WTC11 (cell line): ENCODE measurements around the gene EYS. TPM values are rescaled to one million over a fixed set of nuclear protein-coding genes. Genes with fewer than 3 reads are reported as not detected.

Source experiments
- ATAC-seq: fragments of 200-7000 bp; cut with Tn5 transposase; 2 replicates; pipeline ENCODE4 v1.10.0; 2021; ENCODE audit warnings: mild to moderate bottlenecking, moderate library complexity
- CTCF ChIA-PET: fragments of 300-600 bp; sonication (Branson Sonifier 250); formaldehyde crosslinking; loops from one replicate; lab custom pipeline; 2021; ENCODE audit warnings: antibody characterized with exemption; lab: Charles Lee
- POLR2A ChIA-PET: fragments of 350-600 bp; sonication (Branson Sonifier 250); formaldehyde crosslinking; loops from one replicate; lab custom pipeline; 2021; ENCODE audit warnings: antibody characterized with exemption; lab: Charles Lee
- DNase-seq: peaks from one replicate; pipeline ENCODE4 v3.0.0; 2021; ENCODE audit warnings: low spot score
- H3K27ac Mint-ChIP-seq: 2 replicates; pipeline ENCODE4 v1.8.0; 2021; ENCODE audit warnings: mixed read lengths
- H3K27me3 Mint-ChIP-seq: 2 replicates; pipeline ENCODE4 v1.8.0; 2021; ENCODE audit warnings: low read depth, mild to moderate bottlenecking, moderate library complexity, mixed read lengths
- H3K36me3 Mint-ChIP-seq: 2 replicates; pipeline ENCODE4 v1.8.0; 2021; ENCODE audit warnings: mixed read lengths
- H3K4me1 Mint-ChIP-seq: 2 replicates; pipeline ENCODE4 v1.8.0; 2022; ENCODE audit warnings: mixed read lengths
- H3K4me3 Mint-ChIP-seq: 2 replicates; pipeline ENCODE4 v1.8.0; 2021; ENCODE audit warnings: mild to moderate bottlenecking, moderate library complexity, mixed read lengths
- H3K9me3 Mint-ChIP-seq: 2 replicates; pipeline ENCODE4 v1.8.0; 2021; ENCODE audit warnings: mixed read lengths
- EMX1 ChIP-seq: fragments of 250-450 bp; sonication (Bioruptor Pico); IDR thresholded peaks from 2 replicates; pipeline ENCODE4 v1.8.0; 2021; ENCODE audit warnings: mild to moderate bottlenecking
- ETV6 ChIP-seq: sonication (generic); formaldehyde crosslinking; IDR thresholded peaks from 2 replicates; pipeline ENCODE4 v1.8.1; 2022; ENCODE audit warnings: mild to moderate bottlenecking, missing genetic modification reagents
- GABPB1 ChIP-seq: sonication (generic); formaldehyde crosslinking; IDR thresholded peaks from 2 replicates; pipeline ENCODE4 v1.8.1; 2023; ENCODE audit warnings: mild to moderate bottlenecking, missing genetic modification reagents
- NFE2L1 ChIP-seq: sonication (generic); formaldehyde crosslinking; IDR thresholded peaks from 2 replicates; pipeline ENCODE4 v1.8.1; 2023; ENCODE audit warnings: missing genetic modification reagents
- NR3C1 ChIP-seq: sonication (generic); formaldehyde crosslinking; conservative IDR thresholded peaks from 2 replicates; pipeline ENCODE4 v1.8.1; 2023; ENCODE audit warnings: low read depth, mild to moderate bottlenecking, missing genetic modification reagents
- OVOL2 ChIP-seq: fragments of 250-450 bp; sonication (Bioruptor Pico); IDR thresholded peaks from 2 replicates; pipeline ENCODE4 v1.9.0; 2021; ENCODE audit warnings: mild to moderate bottlenecking, borderline replicate concordance
- PREB ChIP-seq: sonication (generic); formaldehyde crosslinking; IDR thresholded peaks from 2 replicates; pipeline ENCODE4 v1.8.1; 2022; ENCODE audit warnings: mild to moderate bottlenecking, missing genetic modification reagents, moderate library complexity, borderline replicate concordance
- ZBTB21 ChIP-seq: sonication (generic); formaldehyde crosslinking; IDR thresholded peaks from 2 replicates; pipeline ENCODE4 v1.8.1; 2023; ENCODE audit warnings: mild to moderate bottlenecking, missing genetic modification reagents, borderline replicate concordance
- ZMAT4 ChIP-seq: fragments of 250-450 bp; sonication (Bioruptor Pico); IDR thresholded peaks from 2 replicates; pipeline ENCODE4 v1.9.0; 2021; ENCODE audit warnings: mild to moderate bottlenecking
- ZNF219 ChIP-seq: sonication (generic); formaldehyde crosslinking; IDR thresholded peaks from 2 replicates; pipeline ENCODE4 v1.8.0; 2023; ENCODE audit warnings: missing genetic modification reagents, mild to moderate bottlenecking, borderline replicate concordance
- ZNF317 ChIP-seq: sonication (generic); formaldehyde crosslinking; IDR thresholded peaks from 2 replicates; pipeline ENCODE4 v1.8.1; 2023; ENCODE audit warnings: low read depth, mild to moderate bottlenecking, moderate library complexity, missing genetic modification reagents, borderline replicate concordance
- ZNF423 ChIP-seq: fragments of 250-450 bp; sonication (Bioruptor Pico); IDR thresholded peaks from 2 replicates; pipeline ENCODE4 v2.1.2; 2022; ENCODE audit warnings: mild to moderate bottlenecking, moderate library complexity
- ZNF532 ChIP-seq: fragments of 250-450 bp; sonication (Bioruptor Pico); IDR thresholded peaks from 2 replicates; pipeline ENCODE4 v1.9.0; 2021; ENCODE audit warnings: mild to moderate bottlenecking, borderline replicate concordance
- total RNA-seq: library from RNA; stranded (reverse); gene quantifications from 3 replicates; pipeline ENCODE4 v1.2.3, GENCODE V29; 2021
- TF ChIP-seq, protein P1 (sequence below): fragments of 250-450 bp; sonication (Bioruptor Pico); IDR thresholded peaks from 2 replicates; pipeline ENCODE4 v1.8.0; 2021; ENCODE audit warnings: mild to moderate bottlenecking
- TF ChIP-seq, protein P2 (sequence below): sonication (generic); formaldehyde crosslinking; IDR thresholded peaks from 2 replicates; pipeline ENCODE4 v1.8.1; 2023; ENCODE audit warnings: mild to moderate bottlenecking, missing genetic modification reagents
- TF ChIP-seq, protein P3 (sequence below): sonication (generic); formaldehyde crosslinking; IDR thresholded peaks from 2 replicates; pipeline ENCODE4 v1.8.0; 2022; ENCODE audit warnings: mild to moderate bottlenecking, missing genetic modification reagents
- TF ChIP-seq, protein P4 (sequence below): fragments of 250-450 bp; sonication (Bioruptor Pico); IDR thresholded peaks from 2 replicates; pipeline ENCODE4 v2.1.2; 2022; ENCODE audit warnings: mild to moderate bottlenecking, moderate library complexity

The EYS gene
- total RNA-seq, 1 experiment from 2014 or later = not detected

DNA sequence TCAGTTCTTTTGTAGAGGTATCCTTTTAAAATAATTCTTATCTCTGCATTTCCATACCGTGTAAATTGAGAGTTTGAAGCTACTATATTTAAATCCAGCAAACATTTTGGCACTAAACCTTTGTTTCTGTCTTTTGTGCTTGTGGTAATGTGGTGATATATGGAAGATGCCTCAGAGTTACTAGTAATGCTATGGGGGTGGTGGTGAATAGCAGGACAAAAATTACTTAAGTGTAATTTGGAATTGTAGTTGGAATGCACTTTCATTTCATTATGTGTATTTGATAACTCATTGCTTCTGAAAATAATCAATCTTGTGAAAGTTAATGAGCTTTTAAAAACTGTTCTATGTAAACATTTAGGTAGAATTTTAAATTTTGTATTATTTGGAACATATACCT is 1666.9 kb downstream of the EYS start:
- no peaks in the 10 kb centered on the region for H3K4me1 Mint-ChIP-seq
- H3K4me3 Mint-ChIP-seq = no peak overlapping the region
- ChIA-PET POLR2A (no interaction called here), CTCF (no interaction called here)
- ATAC-seq (no peak), DNase-seq (no peak)
- H3K27ac Mint-ChIP-seq = no peak overlapping the region
- TF ChIP-seq GABPB1 (CRISPR knock-in tag) (no peak), ZMAT4 (CRISPR knock-in tag) (no peak), EMX1 (no peak), ZNF532 (CRISPR knock-in tag) (no peak), ETV6 (CRISPR knock-in tag) (no peak), ZNF317 (no peak), ZNF423 (CRISPR knock-in tag) (no peak), NFE2L1 (CRISPR knock-in tag) (no peak), NR3C1 (CRISPR knock-in tag) (no peak), ZBTB21 (CRISPR knock-in tag) (no peak), ZNF219 (CRISPR knock-in tag) (no peak), PREB (CRISPR knock-in tag) (no peak), OVOL2 (CRISPR knock-in tag) (no peak)
- TF ChIP-seq, protein P1, sequence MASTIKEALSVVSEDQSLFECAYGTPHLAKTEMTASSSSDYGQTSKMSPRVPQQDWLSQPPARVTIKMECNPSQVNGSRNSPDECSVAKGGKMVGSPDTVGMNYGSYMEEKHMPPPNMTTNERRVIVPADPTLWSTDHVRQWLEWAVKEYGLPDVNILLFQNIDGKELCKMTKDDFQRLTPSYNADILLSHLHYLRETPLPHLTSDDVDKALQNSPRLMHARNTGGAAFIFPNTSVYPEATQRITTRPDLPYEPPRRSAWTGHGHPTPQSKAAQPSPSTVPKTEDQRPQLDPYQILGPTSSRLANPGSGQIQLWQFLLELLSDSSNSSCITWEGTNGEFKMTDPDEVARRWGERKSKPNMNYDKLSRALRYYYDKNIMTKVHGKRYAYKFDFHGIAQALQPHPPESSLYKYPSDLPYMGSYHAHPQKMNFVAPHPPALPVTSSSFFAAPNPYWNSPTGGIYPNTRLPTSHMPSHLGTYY (CRISPR knock-in tag) = no peak
- TF ChIP-seq, protein P2, sequence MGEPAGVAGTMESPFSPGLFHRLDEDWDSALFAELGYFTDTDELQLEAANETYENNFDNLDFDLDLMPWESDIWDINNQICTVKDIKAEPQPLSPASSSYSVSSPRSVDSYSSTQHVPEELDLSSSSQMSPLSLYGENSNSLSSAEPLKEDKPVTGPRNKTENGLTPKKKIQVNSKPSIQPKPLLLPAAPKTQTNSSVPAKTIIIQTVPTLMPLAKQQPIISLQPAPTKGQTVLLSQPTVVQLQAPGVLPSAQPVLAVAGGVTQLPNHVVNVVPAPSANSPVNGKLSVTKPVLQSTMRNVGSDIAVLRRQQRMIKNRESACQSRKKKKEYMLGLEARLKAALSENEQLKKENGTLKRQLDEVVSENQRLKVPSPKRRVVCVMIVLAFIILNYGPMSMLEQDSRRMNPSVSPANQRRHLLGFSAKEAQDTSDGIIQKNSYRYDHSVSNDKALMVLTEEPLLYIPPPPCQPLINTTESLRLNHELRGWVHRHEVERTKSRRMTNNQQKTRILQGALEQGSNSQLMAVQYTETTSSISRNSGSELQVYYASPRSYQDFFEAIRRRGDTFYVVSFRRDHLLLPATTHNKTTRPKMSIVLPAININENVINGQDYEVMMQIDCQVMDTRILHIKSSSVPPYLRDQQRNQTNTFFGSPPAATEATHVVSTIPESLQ = no peak
- TF ChIP-seq, protein P3, sequence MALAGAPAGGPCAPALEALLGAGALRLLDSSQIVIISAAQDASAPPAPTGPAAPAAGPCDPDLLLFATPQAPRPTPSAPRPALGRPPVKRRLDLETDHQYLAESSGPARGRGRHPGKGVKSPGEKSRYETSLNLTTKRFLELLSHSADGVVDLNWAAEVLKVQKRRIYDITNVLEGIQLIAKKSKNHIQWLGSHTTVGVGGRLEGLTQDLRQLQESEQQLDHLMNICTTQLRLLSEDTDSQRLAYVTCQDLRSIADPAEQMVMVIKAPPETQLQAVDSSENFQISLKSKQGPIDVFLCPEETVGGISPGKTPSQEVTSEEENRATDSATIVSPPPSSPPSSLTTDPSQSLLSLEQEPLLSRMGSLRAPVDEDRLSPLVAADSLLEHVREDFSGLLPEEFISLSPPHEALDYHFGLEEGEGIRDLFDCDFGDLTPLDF (CRISPR knock-in tag) = no peak
- TF ChIP-seq, protein P4, sequence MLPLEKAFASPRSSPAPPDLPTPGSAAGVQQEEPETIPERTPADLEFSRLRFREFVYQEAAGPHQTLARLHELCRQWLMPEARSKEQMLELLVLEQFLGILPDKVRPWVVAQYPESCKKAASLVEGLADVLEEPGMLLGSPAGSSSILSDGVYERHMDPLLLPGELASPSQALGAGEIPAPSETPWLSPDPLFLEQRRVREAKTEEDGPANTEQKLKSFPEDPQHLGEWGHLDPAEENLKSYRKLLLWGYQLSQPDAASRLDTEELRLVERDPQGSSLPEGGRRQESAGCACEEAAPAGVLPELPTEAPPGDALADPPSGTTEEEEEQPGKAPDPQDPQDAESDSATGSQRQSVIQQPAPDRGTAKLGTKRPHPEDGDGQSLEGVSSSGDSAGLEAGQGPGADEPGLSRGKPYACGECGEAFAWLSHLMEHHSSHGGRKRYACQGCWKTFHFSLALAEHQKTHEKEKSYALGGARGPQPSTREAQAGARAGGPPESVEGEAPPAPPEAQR (CRISPR knock-in tag) = no peak
- H3K27me3 Mint-ChIP-seq = no peaks in the 10 kb centered on the region
- peaks cover 32% of the 10 kb centered on the region for H3K9me3 Mint-ChIP-seq
- peaks cover 6% of the 10 kb centered on the region; the same call in 1 of the 2 replicates for H3K36me3 Mint-ChIP-seq
